ENCODE data around the gene C11orf42. TPM values are rescaled to one million over a fixed set of nuclear protein-coding genes. Genes with fewer than 3 reads are reported as not detected.

Gene C11orf42
- total RNA-seq, 1 experiment from 2014 or later, result not detected

DNA sequence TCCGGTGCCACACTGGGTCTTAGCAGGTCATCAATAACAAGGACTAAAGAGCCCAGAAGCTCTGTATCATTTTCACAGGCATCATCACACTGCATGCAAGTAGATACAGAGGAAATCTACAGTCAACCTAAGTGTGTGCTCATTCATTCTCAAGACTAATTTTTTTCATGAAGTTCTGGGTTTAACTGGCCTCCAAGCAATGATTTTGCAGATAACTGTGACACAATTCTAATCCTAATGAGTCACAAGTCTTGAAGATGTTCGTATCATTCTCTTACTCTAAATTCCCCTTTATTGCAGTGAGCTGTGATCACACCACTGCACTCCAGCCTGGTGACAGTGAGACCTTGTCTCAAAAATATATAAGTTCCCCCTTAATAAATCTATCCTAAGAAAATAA lies 3.9 kb upstream of the C11orf42 start:
- Histone ChIP-seq H4K91ac (ENCODE audit: insufficient read length, low read depth, low read length) (no peak overlapping the region), H3K4me2 (ENCODE audit: insufficient read depth, insufficient read length, low read length) (no peak overlapping the region), H4K5ac (ENCODE audit: insufficient read length, low read depth, low read length) (no peak overlapping the region), H3K79me1 (ENCODE audit: insufficient read depth, low read depth, low read length, poor library complexity, severe bottlenecking) (no peaks in the 10 kb centered on the region), H3K27me3 (ENCODE audit: insufficient read depth, low read length) (no peaks in the 10 kb centered on the region), H3K14ac (ENCODE audit: insufficient read depth, low read length) (no peak overlapping the region), H3T11ph (ENCODE audit: low read length) (no peak overlapping the region), H4K20me1 (ENCODE audit: control insufficient read depth, insufficient read depth, insufficient read length) (no peaks in the 10 kb centered on the region), H3K23ac (ENCODE audit: insufficient read length, low read depth, low read length) (no peak overlapping the region), H3K9ac (ENCODE audit: extremely low read depth, insufficient read length, low read length) (no peak overlapping the region), H2AK5ac (ENCODE audit: insufficient read length, low read length) (no peak overlapping the region), H3K4ac (ENCODE audit: low read depth, low read length) (no peak overlapping the region), H3K18ac (ENCODE audit: insufficient read length, low read depth, low read length) (no peak overlapping the region), H2BK120ac (ENCODE audit: low read depth, low read length, poor library complexity, severe bottlenecking) (no peak overlapping the region), H2BK12ac (ENCODE audit: insufficient read length, low read depth, low read length) (no peak overlapping the region), H3K23me2 (ENCODE audit: insufficient read length, low read depth, low read length, poor library complexity, severe bottlenecking) (no peaks in the 10 kb centered on the region), H3K4me1 (ENCODE audit: insufficient read depth, low read length) (peaks cover 3% of the 10 kb centered on the region; the same call in 1 of the 2 replicates), H3K79me2 (ENCODE audit: insufficient read depth, low read length) (no peaks in the 10 kb centered on the region), H2BK5ac (ENCODE audit: insufficient read length, low read length) (no peak overlapping the region), H4K8ac (replicated peaks; ENCODE audit: insufficient read length, low read depth, low read length) (no peak overlapping the region), H3K56ac (ENCODE audit: insufficient read length, low read depth, low read length) (no peak overlapping the region), H3K27ac (ENCODE audit: insufficient read length, low read depth, low read length) (no peak overlapping the region), H2AFZ (ENCODE audit: low read length) (no peak overlapping the region), H2BK20ac (ENCODE audit: low read depth, low read length, poor library complexity, severe bottlenecking) (no peak overlapping the region), H3K9me3 (ENCODE audit: control insufficient read depth, low read depth, low read length) (no peaks in the 10 kb centered on the region), H2BK15ac (ENCODE audit: low read depth, low read length) (no peak overlapping the region)
- Mint-ChIP-seq H3K27me3 (ENCODE audit: low read depth) (no peaks in the 10 kb centered on the region), H3K9me3 (no peaks in the 10 kb centered on the region), H3K36me3 (ENCODE audit: insufficient read depth in 1 of 3, low read depth in 3 of 3) (peaks cover 0 to 2% (median 0%) of the 10 kb centered on the region in 3 experiments; a peak in 1 of 7 replicates), H3K27ac (no peak overlapping the region), H3K4me1 (peaks cover 8% of the 10 kb centered on the region in 2 experiments), H3K4me3 (no peak overlapping the region)
- DNase-seq, result no peak
- WGBS (ENCODE audit: extremely low coverage, insufficient read length, low lambda C conversion rate), result no CpG with 5 or more reads among the region's 2 CpGs
- TF ChIP-seq, protein P1, sequence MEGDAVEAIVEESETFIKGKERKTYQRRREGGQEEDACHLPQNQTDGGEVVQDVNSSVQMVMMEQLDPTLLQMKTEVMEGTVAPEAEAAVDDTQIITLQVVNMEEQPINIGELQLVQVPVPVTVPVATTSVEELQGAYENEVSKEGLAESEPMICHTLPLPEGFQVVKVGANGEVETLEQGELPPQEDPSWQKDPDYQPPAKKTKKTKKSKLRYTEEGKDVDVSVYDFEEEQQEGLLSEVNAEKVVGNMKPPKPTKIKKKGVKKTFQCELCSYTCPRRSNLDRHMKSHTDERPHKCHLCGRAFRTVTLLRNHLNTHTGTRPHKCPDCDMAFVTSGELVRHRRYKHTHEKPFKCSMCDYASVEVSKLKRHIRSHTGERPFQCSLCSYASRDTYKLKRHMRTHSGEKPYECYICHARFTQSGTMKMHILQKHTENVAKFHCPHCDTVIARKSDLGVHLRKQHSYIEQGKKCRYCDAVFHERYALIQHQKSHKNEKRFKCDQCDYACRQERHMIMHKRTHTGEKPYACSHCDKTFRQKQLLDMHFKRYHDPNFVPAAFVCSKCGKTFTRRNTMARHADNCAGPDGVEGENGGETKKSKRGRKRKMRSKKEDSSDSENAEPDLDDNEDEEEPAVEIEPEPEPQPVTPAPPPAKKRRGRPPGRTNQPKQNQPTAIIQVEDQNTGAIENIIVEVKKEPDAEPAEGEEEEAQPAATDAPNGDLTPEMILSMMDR (conservative IDR thresholded peaks at IDR 0.05), result no peak
